Activated T-helper 2 cell treated with anti-CD3 and anti-CD28 coated beads, Interferon-gamma antibody, Interleukin-2, Interleukin-4, amounts not matched to agents 10 μg/mL and 5 μg/mL and 100 μg/mL, durations not matched to agents 14 hours and 24 hours and 36 hours (primary cell): ENCODE data around the gene RPL7L1. TPM values are rescaled to one million over a fixed set of nuclear protein-coding genes. Genes with fewer than 3 reads are reported as not detected.
"Not testable (repeated sequence)": the region's sequence is repeated elsewhere in the genome, so short reads cannot be mapped to it uniquely, and the experiment has no call there.

ENCODE experiments used
- DNase-seq: peaks from one replicate; pipeline ENCODE4 v3.0.0; 2021; ENCODE audit warnings: low spot score
- H3K27ac Mint-ChIP-seq: one replicate; pipeline ENCODE4 v1.8.0; 2021; ENCODE audit warnings: mixed read lengths
- H3K27me3 Mint-ChIP-seq: one replicate; pipeline ENCODE4 v1.8.0; 2021; ENCODE audit warnings: low read depth, mixed read lengths
- H3K36me3 Mint-ChIP-seq: one replicate; pipeline ENCODE4 v1.8.0; 2021; ENCODE audit warnings: low read depth, mixed read lengths
- H3K4me1 Mint-ChIP-seq: one replicate; pipeline ENCODE4 v1.8.0; 2021; ENCODE audit warnings: low read depth, mixed read lengths
- H3K4me3 Mint-ChIP-seq: one replicate; pipeline ENCODE4 v1.8.0; 2021; ENCODE audit warnings: low read depth, mild to moderate bottlenecking, moderate library complexity, mixed read lengths
- H3K9me3 Mint-ChIP-seq: one replicate; pipeline ENCODE4 v1.8.0; 2021; ENCODE audit warnings: mixed read lengths
- intact Hi-C: fragments of 100-400 bp; cut with micrococcal nuclease; formaldehyde crosslinking; loops from one replicate; pipeline ENCODE4 v1.15.1; 2023
- total RNA-seq: library from RNA; stranded (reverse); gene quantifications from 2 replicates; pipeline ENCODE4 v1.2.3, GENCODE V29; 2022

Gene RPL7L1
- total RNA-seq, 1 donor from 2014 or later: 149 TPM

GRCh38 chr6:42898891-42899361 lies 19.5 kb downstream of the RPL7L1 start:
- intact Hi-C loops: loop anchor here (2.0 kb wide), 2 partner anchors 172 to 238 kb away; no protein-coding TSS in a partner anchor
- DNase-seq: peak; percentile 58
- no peaks in the 10 kb centered on the region for H3K9me3 Mint-ChIP-seq
- no peaks in the 10 kb centered on the region for H3K27me3 Mint-ChIP-seq
- H3K27ac Mint-ChIP-seq: no peak overlapping the region
- H3K4me3 Mint-ChIP-seq: no peak overlapping the region
- peaks cover 19% of the 10 kb centered on the region for H3K4me1 Mint-ChIP-seq
- H3K36me3 Mint-ChIP-seq: no peaks in the 10 kb centered on the region

GRCh38 chr6:42899871-42900270 lies 20.5 kb downstream of the RPL7L1 start:
- Mint-ChIP-seq H3K4me1 (peaks cover 19% of the 10 kb centered on the region), H3K4me3 (no peak overlapping the region), H3K27ac (no peak overlapping the region), H3K36me3 (no peaks in the 10 kb centered on the region), H3K9me3 (no peaks in the 10 kb centered on the region), H3K27me3 (no peaks in the 10 kb centered on the region)
- DNase-seq: no peak
- intact Hi-C loops: loop anchor here (2.0 to 5.0 kb wide), 4 partner anchors 29 to 239 kb away; partner anchors contain the start of genes CNPY3 and RRP36

GRCh38 chr6:42901538-42901957 lies 22.1 kb downstream of the RPL7L1 start:
- no peak overlapping the region for H3K27ac Mint-ChIP-seq
- no peaks in the 10 kb centered on the region for H3K36me3 Mint-ChIP-seq
- H3K27me3 Mint-ChIP-seq: no peaks in the 10 kb centered on the region
- intact Hi-C loops: loop anchor here (1.0 to 5.0 kb wide), 3 partner anchors 27 to 242 kb away; partner anchors contain the start of genes CNPY3 and RRP36
- no peak overlapping the region for H3K4me3 Mint-ChIP-seq
- peak; percentile 61 for DNase-seq
- no peaks in the 10 kb centered on the region for H3K9me3 Mint-ChIP-seq
- H3K4me1 Mint-ChIP-seq: peaks cover 19% of the 10 kb centered on the region

GRCh38 chr6:42902429-42903263 lies 23.2 kb downstream of the RPL7L1 start:
- not testable (repeated sequence) for H3K27me3 Mint-ChIP-seq, H3K4me3 Mint-ChIP-seq, H3K27ac Mint-ChIP-seq, H3K9me3 Mint-ChIP-seq, H3K36me3 Mint-ChIP-seq, DNase-seq
- intact Hi-C loops: loop anchor here (5.0 kb wide), 1 partner anchor 120 kb away; the partner anchor contains the start of gene RRP36
- peaks cover 19% of the 10 kb centered on the region for H3K4me1 Mint-ChIP-seq

GRCh38 chr6:42904467-42904866 lies 25.1 kb downstream of the RPL7L1 start:
- Mint-ChIP-seq H3K4me3 (no peak overlapping the region), H3K9me3 (no peaks in the 10 kb centered on the region), H3K27ac (no peak overlapping the region), H3K36me3 (no peaks in the 10 kb centered on the region), H3K4me1 (peaks cover 14% of the 10 kb centered on the region), H3K27me3 (no peaks in the 10 kb centered on the region)
- intact Hi-C loops: loop anchor here (5.0 kb wide), 1 partner anchor 118 kb away; the partner anchor contains the start of gene RRP36
- no peak for DNase-seq

- peaks cover 5% of the 10 kb centered on the region for H3K27me3 Mint-ChIP-seq
- no peaks in the 10 kb centered on the region for H3K36me3 Mint-ChIP-seq
- no peak for DNase-seq
- H3K4me3 Mint-ChIP-seq: no peak overlapping the region
- intact Hi-C loops: no loop called here
- peaks cover 5% of the 10 kb centered on the region for H3K4me1 Mint-ChIP-seq
- H3K27ac Mint-ChIP-seq: no peak overlapping the region
- no peaks in the 10 kb centered on the region for H3K9me3 Mint-ChIP-seq
Measured at GRCh38 chr6:42907336-42907735, 27.9 kb downstream of the RPL7L1 start.

GRCh38 chr6:42909835-42910234 lies 30.4 kb downstream of the RPL7L1 start:
- DNase-seq: no peak
- Mint-ChIP-seq H3K4me1 (peaks cover 3% of the 10 kb centered on the region), H3K9me3 (no peaks in the 10 kb centered on the region), H3K36me3 (no peaks in the 10 kb centered on the region), H3K27me3 (peaks cover 6% of the 10 kb centered on the region), H3K4me3 (no peak overlapping the region), H3K27ac (no peak overlapping the region)
- intact Hi-C loops: no loop called here

- Mint-ChIP-seq H3K36me3 (no peaks in the 10 kb centered on the region), H3K9me3 (no peaks in the 10 kb centered on the region), H3K27me3 (peaks cover 6% of the 10 kb centered on the region), H3K4me1 (peaks cover 3% of the 10 kb centered on the region), H3K4me3 (no peak overlapping the region), H3K27ac (no peak overlapping the region)
- DNase-seq: no peak
- intact Hi-C loops: no loop called here
Measured at GRCh38 chr6:42911171-42912021, 32.0 kb downstream of the RPL7L1 start.

GRCh38 chr6:42914546-42914945 lies 35.1 kb downstream of the RPL7L1 start:
- Mint-ChIP-seq H3K9me3 (no peaks in the 10 kb centered on the region), H3K4me1 (peaks cover 3% of the 10 kb centered on the region), H3K4me3 (no peak overlapping the region), H3K27me3 (peaks cover 6% of the 10 kb centered on the region), H3K27ac (no peak overlapping the region), H3K36me3 (no peaks in the 10 kb centered on the region)
- intact Hi-C loops: no loop called here
- DNase-seq: no peak

- no peak within 1 kb of the TSS for H3K27ac Mint-ChIP-seq
- H3K27me3 Mint-ChIP-seq: peaks cover 6% of the 10 kb centered on the region
- intact Hi-C loops: no loop called here
- peaks cover 3% of the 10 kb centered on the region for H3K4me1 Mint-ChIP-seq
- H3K36me3 Mint-ChIP-seq: no peaks in the 10 kb centered on the region
- no peaks in the 10 kb centered on the region for H3K9me3 Mint-ChIP-seq
- no peak within 1 kb of the TSS for H3K4me3 Mint-ChIP-seq
- no peak for DNase-seq
Measured at GRCh38 chr6:42915732-42916131, 36.3 kb downstream of the RPL7L1 start, which contains the start of gene PTCRA. Gene PTCRA, plus strand, starts transcription at chr6:42916053. Its CDS starts 17 bp downstream, at chr6:42916070.

GRCh38 chr6:42916288-42916687 lies 36.9 kb downstream of the RPL7L1 start:
- peaks cover 4% of the 10 kb centered on the region for H3K27me3 Mint-ChIP-seq
- intact Hi-C loops: no loop called here
- DNase-seq: no peak
- no peak overlapping the region for H3K27ac Mint-ChIP-seq
- no peaks in the 10 kb centered on the region for H3K9me3 Mint-ChIP-seq
- H3K4me3 Mint-ChIP-seq: no peak overlapping the region
- H3K36me3 Mint-ChIP-seq: no peaks in the 10 kb centered on the region
- H3K4me1 Mint-ChIP-seq: peaks cover 1% of the 10 kb centered on the region

- Mint-ChIP-seq H3K27me3 (no peaks in the 10 kb centered on the region), H3K9me3 (no peaks in the 10 kb centered on the region), H3K27ac (no peak overlapping the region), H3K4me3 (no peak overlapping the region), H3K36me3 (no peaks in the 10 kb centered on the region), H3K4me1 (no peaks in the 10 kb centered on the region)
- intact Hi-C loops: loop anchor here (10.0 kb wide), 1 partner anchor 133 kb away; the partner anchor contains the start of genes CUL7, KLC4 and MRPL2
- no peak for DNase-seq
Measured at GRCh38 chr6:42921801-42922200, 42.4 kb downstream of the RPL7L1 start.
